ENCODE measurements around the gene CELF5. TPM values are rescaled to one million over a fixed set of nuclear protein-coding genes. Genes with fewer than 3 reads are reported as not detected.

CELF5 gene
- total RNA-seq, 1 donor from 2014 or later: not detected

DNA sequence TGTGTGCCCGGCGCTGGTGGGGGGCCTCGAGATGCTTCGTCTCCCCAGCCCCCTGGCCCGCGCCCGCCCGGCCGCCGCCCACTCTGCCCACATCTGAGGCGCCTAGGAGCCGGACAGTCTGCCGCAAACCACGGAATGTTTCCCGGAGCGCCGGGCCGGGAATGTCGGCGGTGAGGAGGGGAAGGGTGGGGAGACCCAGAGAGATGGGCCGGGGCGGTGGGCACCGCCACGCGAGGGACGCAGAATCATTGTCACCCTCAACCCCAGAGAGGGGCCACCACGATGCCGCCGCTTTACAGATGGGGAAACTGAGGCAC, 95.9 kb downstream of the CELF5 start:
- no peak overlapping the region for H3K27ac ChIP-seq
- ATAC-seq: no peak
- TF ChIP-seq, protein P1, sequence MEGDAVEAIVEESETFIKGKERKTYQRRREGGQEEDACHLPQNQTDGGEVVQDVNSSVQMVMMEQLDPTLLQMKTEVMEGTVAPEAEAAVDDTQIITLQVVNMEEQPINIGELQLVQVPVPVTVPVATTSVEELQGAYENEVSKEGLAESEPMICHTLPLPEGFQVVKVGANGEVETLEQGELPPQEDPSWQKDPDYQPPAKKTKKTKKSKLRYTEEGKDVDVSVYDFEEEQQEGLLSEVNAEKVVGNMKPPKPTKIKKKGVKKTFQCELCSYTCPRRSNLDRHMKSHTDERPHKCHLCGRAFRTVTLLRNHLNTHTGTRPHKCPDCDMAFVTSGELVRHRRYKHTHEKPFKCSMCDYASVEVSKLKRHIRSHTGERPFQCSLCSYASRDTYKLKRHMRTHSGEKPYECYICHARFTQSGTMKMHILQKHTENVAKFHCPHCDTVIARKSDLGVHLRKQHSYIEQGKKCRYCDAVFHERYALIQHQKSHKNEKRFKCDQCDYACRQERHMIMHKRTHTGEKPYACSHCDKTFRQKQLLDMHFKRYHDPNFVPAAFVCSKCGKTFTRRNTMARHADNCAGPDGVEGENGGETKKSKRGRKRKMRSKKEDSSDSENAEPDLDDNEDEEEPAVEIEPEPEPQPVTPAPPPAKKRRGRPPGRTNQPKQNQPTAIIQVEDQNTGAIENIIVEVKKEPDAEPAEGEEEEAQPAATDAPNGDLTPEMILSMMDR (IDR thresholded peaks at IDR 0.05): no peak
- peaks cover 39% of the 10 kb centered on the region for H3K27me3 ChIP-seq (ENCODE audit: low read depth)
- no peaks in the 10 kb centered on the region for H3K36me3 ChIP-seq
- DNase-seq: no peak
- no peaks in the 10 kb centered on the region for H3K9me3 ChIP-seq
- intact Hi-C loops (cut with DNase I): loop anchor here (10.0 kb wide), 1 partner anchor 154 kb away; no protein-coding TSS in a partner anchor
- no peak overlapping the region for H3K4me3 ChIP-seq
- H3K4me1 ChIP-seq: no peaks in the 10 kb centered on the region

DNA sequence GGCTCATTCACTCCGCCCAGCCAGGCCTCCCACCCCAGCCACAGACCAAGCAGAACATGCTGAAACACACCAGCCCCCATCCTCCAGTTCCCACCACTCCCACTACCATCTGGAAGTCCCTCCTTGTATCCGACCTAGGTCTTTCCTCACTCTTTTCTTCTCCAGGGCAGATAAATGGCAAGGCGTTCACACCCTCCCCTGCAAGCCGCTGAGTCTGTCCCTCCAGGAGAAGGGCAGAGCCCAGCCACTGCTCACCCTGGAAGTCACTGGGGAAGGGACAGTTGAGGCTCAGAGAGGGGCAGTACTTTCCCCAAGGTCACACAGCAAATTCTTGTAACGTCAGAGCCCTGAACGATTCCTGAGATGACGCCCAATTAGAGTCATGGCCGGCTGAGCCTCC, 96.4 kb downstream of the CELF5 start:
- Histone ChIP-seq H3K27me3 (ENCODE audit: low read depth) (peaks cover 39% of the 10 kb centered on the region), H3K9me3 (no peaks in the 10 kb centered on the region), H3K36me3 (no peaks in the 10 kb centered on the region), H3K4me1 (no peaks in the 10 kb centered on the region), H3K4me3 (no peak overlapping the region), H3K27ac (no peak overlapping the region)
- ATAC-seq: no peak
- DNase-seq: no peak
- intact Hi-C loops (cut with DNase I): loop anchor here (10.0 kb wide), 1 partner anchor 154 kb away; no protein-coding TSS in a partner anchor
- TF ChIP-seq, protein P1 (IDR thresholded peaks at IDR 0.05): no peak

DNA sequence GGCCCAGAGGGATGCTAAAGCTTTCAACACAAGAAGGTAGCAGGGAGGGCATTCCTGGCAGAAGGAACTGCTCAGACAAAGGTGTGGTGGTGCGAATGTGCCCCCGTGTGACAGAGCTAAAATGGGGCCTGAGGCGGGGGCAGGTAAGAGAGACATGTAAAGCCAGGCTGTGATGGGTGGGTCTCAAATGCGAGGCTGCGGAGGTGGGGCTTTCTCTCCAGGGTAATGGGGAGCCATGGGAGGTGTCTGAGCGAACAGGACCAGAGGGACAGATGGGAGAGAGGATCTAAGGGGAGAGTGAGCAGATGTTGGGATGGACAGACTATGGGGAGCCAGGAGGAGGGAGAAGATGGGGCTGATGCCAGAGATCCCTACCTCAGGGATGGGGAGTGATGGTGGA, 97.2 kb downstream of the CELF5 start:
- intact Hi-C loops (cut with DNase I): loop anchor here (10.0 kb wide), 1 partner anchor 153 kb away; no protein-coding TSS in a partner anchor

DNA sequence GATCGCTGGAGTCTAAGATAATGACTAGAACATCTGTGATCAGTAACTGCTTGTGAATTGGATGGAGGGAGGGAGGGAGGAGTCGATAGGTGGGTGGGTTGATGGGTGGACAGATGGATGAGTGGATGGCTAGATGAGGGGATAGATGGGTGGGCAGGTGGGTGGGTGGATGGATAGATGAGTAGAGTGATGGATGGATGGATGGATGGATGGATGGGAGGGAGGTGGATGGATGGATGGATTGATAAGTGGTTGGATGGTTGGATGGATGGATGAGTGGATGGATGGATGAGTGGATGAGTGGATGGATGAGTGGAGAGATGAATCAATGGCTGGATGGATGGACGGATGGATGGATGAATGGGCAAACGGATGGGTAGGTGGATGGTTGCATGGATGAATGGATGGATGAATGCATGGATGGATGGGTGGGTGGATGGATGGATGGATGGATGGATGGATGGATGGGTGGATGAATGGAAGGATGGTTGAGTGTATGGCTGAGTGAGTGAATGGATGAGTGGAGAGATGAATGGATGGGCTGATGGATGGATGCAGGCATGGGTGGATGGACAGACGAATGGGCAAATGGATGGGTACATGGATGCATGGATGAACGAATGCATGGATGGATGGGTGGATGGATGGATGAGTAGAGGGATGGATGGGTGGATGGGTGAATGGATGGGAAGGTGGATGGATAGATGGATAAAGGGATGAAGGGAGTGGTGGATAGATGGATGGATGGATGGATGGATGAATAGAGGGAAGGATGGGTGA, 97.9 kb downstream of the CELF5 start:
- TF ChIP-seq, protein P1 (IDR thresholded peaks at IDR 0.05): no peak
- H3K9me3 ChIP-seq: no peaks in the 10 kb centered on the region
- H3K27ac ChIP-seq: no peak overlapping the region
- no peak overlapping the region for H3K4me3 ChIP-seq
- no peaks in the 10 kb centered on the region for H3K36me3 ChIP-seq
- H3K4me1 ChIP-seq: no peaks in the 10 kb centered on the region
- intact Hi-C loops (cut with DNase I): loop anchor here (10.0 kb wide), 1 partner anchor 152 kb away; no protein-coding TSS in a partner anchor
- ATAC-seq (no peak), DNase-seq (no peak)
- peaks cover 33% of the 10 kb centered on the region for H3K27me3 ChIP-seq (ENCODE audit: low read depth)

More for the DNA sequence above, 97.2 kb downstream of the CELF5 start:
- Histone ChIP-seq H3K27ac (no peak overlapping the region), H3K27me3 (ENCODE audit: low read depth) (peaks cover 39% of the 10 kb centered on the region), H3K4me3 (no peak overlapping the region), H3K36me3 (no peaks in the 10 kb centered on the region), H3K9me3 (no peaks in the 10 kb centered on the region), H3K4me1 (no peaks in the 10 kb centered on the region)
- TF ChIP-seq, protein P1 (IDR thresholded peaks at IDR 0.05): no peak
- no peak for DNase-seq
- no peak for ATAC-seq

DNA sequence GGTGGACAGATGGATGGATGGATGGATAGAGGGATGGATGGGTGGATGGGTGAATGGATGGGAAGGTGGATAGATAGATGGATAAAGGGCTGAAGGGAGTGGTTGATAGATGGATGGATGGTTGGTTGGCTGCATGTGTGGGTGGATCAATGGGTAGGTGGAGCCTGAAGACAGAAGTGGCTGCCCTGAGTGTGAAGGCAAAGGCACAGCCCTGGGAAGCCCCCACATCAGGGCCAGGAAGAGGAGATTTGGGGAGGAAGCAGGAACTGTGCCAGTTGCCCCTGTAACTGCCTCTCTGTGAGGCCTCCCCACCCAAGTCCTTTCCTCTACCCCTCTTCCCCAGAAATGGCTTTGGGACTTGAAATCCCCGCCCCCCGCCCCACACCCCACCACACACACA, 98.6 kb downstream of the CELF5 start:
- Histone ChIP-seq H3K27me3 (ENCODE audit: low read depth) (peaks cover 29% of the 10 kb centered on the region), H3K36me3 (no peaks in the 10 kb centered on the region), H3K4me3 (no peak overlapping the region), H3K4me1 (no peaks in the 10 kb centered on the region), H3K9me3 (no peaks in the 10 kb centered on the region), H3K27ac (no peak overlapping the region)
- peak; percentile 14 for DNase-seq
- intact Hi-C loops (cut with DNase I): loop anchor here (10.0 kb wide), 1 partner anchor 152 kb away; no protein-coding TSS in a partner anchor
- no peak for ATAC-seq
- TF ChIP-seq, protein P1 (IDR thresholded peaks at IDR 0.05): no peak
